Subcutaneous adipose tissue (tissue), 4 donors: ENCODE results near the gene HDAC7. TPM values are rescaled to one million over a fixed set of nuclear protein-coding genes. Genes with fewer than 3 reads are reported as not detected.

Experiments
- total RNA-seq, 4 donors: library from RNA; depleted of rRNA; stranded (reverse); fragments of >200 nt; gene quantifications; one replicate each; pipeline ENCODE4 v1.1.0, GENCODE V29; 2016
- TF ChIP-seq, protein P1 (sequence below): fragments of 450-650 bp; IDR thresholded peaks from one replicate; pipeline ENCODE4 v1.5.1; 2016; ENCODE audit warnings: low read depth, mild to moderate bottlenecking, control low read depth, antibody characterized with exemption, moderate library complexity

Gene HDAC7
- total RNA-seq, 4 donors from 2014 or later: 25.8 to 72.9 (median 43.0) TPM

DNA sequence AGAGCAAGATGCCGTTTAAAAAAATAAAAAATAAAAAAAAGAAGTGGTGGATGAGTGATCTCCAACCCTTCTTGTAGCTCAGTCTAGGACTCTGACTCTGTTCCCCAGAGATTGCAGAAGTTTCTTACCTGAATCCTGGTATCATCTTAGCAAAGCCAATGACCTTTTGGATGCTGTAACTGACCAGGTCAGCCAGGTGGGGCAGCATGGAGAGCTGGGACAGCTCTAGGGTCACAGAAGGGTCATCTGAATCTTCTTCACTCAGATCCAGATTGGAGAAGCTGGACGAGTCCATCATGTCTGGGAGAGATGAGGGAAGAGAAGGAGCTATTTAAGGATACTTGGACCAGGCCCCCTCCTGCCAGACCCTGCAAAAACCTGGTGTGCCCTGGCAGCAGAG, 35.8 kb upstream of the HDAC7 start:
- TF ChIP-seq, protein P1, sequence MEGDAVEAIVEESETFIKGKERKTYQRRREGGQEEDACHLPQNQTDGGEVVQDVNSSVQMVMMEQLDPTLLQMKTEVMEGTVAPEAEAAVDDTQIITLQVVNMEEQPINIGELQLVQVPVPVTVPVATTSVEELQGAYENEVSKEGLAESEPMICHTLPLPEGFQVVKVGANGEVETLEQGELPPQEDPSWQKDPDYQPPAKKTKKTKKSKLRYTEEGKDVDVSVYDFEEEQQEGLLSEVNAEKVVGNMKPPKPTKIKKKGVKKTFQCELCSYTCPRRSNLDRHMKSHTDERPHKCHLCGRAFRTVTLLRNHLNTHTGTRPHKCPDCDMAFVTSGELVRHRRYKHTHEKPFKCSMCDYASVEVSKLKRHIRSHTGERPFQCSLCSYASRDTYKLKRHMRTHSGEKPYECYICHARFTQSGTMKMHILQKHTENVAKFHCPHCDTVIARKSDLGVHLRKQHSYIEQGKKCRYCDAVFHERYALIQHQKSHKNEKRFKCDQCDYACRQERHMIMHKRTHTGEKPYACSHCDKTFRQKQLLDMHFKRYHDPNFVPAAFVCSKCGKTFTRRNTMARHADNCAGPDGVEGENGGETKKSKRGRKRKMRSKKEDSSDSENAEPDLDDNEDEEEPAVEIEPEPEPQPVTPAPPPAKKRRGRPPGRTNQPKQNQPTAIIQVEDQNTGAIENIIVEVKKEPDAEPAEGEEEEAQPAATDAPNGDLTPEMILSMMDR: no peak

DNA sequence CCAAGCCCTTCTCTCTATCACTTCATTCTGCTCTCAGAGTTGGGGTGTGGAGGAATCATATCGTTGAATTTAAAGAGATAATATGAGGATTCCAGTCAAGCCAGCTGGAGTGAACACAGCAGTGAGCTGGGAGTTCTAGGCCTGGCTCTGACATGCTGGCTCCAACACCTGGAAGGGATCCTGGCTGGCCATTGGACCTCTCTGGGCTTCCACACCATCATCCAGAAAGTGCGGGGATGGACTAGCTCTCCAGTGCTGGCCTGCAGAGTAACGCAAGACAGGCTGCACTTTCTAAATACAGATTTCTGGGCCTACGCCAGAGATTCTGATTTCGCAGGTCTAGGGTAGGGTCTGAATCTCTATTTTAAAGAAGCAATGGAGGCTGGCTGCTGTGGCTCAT, 34.8 kb upstream of the HDAC7 start:
- TF ChIP-seq, protein P1: no peak

DNA sequence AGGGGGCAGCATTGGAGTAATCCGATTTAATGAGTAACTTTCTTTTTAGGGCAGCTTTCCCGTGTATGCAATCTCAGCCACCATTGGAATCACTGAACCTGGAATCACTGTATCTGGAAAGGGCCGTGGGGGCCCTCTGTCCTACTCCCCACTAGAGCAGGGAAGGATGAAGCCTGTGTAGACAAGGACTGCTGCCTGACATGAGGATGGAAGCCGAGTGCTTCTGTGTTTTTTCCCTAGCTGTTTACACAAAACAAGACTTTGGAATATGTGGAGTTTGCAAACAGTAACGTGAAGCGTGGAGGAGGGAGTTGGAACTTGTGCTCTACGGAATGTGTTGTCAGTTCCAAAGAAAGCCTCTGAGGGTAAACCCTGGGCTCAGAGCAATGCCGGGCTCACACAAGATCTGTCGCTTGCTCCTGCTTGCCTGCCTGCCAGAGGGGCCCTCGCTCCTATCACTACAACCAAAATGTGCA, 32.4 kb upstream of the HDAC7 start:
- TF ChIP-seq, protein P1: no peak

DNA sequence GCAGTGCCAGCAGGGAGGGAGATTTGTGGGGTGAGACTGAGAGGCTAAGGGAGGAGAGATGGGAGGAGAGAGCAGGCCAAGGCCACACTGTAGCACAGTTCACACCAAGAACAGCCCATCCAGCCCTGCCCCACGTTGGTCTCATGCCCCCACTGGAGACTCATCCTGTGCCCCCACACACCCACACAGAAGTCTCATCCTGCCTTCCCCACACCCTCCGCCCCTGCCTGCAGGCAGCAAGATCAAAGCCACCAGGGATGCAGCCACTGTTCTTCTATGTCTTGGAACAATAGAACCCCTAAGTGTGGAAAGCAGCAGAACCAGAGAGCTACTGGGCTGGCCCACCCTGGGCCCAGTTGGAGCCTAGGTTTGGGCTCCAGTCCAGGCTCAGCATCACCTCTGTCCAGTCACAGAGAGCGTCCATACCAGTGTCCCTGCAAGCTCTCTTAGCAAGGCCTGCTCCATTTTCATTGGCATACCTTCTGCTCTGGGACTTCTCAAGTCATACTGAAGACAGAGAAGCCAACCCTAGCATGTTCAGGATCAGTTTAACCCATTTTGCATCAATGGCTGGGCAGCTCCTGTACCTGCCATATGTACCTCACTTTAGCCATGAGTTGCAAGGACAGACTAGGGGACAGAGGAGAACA, 31.7 kb upstream of the HDAC7 start:
- TF ChIP-seq, protein P1: no peak

DNA sequence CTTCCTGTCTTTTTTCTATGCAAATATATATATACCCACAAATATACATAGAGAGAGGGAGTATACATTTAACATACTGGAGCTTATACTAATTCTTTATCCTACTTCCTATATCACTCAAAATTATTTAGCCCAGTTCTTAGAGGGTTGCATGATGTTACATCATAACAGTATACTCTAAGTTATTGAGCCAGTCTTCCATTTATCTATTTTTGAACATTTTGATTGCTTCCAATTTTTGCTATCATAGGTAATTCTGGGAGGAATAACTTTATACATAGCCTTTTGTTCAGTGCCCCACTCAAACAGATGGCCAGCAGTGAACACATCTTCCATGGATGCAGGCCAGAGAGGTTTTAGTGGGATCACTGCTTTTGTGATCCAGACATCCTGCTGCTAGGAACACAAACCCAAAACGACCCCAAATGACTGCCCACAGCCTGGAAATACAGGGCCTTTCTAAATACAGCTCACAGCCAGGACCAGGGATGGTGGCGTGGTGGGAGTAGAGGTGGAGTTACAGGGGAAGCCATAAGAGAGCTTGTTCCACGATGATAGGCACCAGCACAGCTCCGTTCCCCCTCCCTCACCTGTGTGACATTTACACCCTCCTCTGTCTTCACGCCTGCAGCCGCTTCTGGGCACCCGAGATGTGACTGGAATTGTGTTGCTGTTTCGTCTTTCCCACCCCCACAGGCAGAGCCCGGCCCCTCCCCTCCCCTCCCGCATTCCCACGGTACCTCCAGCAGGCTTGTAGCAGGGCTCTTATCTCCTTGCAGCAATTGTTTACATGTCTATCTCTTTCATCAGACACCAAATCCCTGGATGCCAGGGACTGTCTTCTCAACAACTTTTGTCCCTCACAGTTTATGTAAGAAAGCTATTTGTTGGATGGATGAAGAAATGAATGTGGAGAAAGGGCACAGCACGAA, 30.7 kb upstream of the HDAC7 start:
- TF ChIP-seq, protein P1: no peak

DNA sequence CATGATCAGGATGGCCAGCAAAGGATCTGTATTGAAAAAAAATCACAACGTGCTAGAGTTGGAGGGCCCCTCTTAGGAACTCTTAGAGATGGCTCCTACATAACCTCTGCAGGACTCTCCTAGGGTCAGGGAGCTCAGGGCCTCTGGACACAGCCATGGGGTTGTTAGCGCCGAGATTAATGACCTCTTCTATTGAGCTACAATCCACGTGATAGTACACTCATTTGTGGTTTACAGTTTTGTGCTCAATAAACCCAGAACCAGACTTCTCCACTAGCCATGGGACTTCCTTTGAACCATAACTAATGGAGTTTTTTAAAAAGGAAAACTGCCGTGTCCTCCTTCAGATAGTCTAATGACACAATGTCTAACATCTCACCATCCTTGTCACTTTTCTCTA, 29.6 kb upstream of the HDAC7 start:
- TF ChIP-seq, protein P1: no peak

DNA sequence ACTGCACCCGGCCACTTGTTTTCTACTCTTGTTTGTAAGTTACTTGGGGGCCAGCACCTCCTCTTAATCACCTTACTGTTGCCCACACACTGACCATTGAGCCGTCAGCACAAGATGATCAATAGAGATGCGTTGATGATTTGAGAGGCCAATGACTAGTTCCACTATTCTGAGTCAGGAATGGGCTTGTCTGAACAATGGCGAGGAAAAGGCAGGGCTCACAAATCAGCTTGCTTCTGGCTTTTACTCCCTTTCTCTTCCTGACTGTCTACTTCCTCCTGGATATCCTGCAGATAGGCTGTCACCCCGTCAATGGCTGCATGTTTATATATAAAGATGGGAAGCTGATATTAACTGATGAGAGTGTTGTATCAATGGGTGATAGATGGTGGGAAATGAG, 29.1 kb upstream of the HDAC7 start:
- TF ChIP-seq, protein P1: no peak
